HG02763 (cell line): Measurements from ENCODE around the gene ZCCHC14.

Source experiments
- ATAC-seq: cut with Tn5 transposase; IDR thresholded peaks from one replicate; pipeline ENCODE4 v1.9.1; 2021; ENCODE audit warnings: mild to moderate bottlenecking, moderate library complexity; ENCODE audit not compliant: unreplicated experiment

The ZCCHC14 gene

DNA sequence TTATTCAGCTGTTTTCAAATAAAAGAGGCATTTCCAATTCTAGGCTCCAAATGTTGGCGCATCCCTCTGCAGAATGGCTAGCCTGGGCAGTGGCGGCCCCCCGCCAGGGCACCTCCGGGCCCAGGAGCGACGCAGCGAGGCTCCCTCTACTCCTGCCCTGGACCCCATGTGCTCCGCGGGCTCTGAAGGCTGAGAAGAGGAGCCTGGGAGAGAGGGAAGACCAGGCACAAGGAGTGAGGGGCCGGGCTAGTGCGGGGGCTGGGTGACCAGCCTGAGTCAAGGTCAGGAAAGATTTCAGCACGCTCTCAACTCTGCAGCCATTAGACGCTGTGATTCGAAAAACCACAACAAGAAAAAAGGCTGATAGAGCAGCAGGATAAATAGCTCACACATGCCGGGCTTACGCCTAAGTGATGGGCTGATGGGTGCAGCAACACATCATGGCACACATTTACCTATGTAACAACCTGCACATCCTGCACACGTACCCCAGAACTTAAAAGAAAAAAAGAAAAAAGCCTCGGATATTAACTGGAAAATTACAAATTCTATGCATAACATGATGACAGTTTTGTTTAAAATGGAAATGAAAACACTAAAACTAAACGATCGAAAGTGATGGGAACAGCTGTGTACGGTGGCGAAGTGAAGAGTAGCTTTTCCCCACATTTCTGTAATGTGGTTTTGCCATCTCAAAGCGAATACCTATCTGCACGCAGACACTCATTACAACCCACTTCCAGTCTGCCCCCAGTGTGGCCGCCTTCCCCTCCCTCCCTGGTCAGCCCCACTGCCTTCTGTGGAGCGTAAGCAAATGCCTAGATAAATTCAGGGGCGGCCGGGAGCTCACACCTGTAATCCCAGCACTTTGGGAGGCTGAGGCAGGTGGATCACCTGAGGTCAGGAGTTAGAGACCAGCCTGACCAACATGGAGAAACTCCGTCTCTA lies 56.3 kb downstream of the ZCCHC14 start:
- ATAC-seq = no peak

DNA sequence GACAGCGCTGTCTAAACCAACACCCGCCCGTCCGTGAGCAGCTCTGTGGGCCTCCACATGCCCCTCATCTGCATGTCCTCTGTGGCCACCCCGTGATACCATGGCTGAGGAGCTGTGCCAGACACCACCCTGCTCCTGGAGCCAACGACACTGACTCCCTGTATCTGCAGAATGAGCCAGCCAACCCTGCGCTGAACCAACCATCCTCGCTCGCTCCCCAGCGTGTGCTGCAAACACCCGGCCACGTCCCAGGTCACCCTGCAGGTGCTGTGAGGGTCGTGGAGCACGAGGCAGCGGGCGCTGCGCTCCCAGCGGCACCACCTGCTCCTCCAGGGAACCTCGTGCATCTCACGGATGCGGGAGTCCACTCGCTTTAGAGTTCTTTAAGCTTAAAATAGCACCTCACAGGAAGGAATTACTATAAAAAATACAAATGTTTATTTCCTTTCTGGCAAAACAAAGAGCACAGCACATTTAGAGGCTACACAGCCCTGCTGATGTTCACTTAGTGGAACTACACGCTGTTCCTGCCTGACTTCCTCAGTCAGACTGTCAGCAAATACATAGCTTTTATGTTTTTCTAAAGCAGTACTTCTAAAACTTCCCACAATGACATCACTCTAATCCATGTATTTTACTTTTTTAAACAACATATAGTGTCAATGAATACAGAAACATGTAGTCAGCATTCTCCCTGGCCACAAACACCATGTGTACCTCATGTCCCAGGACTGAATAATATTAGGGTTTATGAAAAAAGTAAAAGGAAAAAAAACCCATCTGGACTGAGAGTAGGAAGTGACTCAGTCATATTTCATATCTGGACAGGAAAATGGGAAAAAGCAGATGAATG lies 57.2 kb downstream of the ZCCHC14 start:
- ATAC-seq = no peak

DNA sequence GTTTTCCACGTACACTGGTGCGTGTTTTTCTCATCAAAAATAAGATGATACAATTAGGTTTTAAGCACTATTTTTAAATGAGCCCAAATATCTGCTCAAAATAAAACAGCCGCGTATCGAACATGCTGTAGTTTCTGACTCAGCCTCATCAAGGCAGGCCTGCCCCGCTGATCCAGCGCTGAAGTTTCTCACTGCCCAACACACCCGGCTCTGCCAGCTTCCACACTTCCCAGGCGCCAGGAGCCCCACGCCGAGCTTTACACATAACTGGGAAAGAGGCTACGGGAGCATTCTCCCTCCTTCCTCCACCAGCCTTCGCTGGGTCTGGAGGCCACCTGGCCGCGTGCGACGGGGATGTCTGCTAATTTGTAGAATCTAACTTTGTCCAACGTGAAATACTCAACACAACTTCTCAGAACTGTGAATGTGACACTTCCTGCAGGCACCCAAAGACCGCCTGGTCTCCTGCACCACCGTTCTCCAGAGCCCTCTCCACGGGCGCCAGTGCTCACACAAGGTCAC lies 58.6 kb downstream of the ZCCHC14 start:
- ATAC-seq = no peak

DNA sequence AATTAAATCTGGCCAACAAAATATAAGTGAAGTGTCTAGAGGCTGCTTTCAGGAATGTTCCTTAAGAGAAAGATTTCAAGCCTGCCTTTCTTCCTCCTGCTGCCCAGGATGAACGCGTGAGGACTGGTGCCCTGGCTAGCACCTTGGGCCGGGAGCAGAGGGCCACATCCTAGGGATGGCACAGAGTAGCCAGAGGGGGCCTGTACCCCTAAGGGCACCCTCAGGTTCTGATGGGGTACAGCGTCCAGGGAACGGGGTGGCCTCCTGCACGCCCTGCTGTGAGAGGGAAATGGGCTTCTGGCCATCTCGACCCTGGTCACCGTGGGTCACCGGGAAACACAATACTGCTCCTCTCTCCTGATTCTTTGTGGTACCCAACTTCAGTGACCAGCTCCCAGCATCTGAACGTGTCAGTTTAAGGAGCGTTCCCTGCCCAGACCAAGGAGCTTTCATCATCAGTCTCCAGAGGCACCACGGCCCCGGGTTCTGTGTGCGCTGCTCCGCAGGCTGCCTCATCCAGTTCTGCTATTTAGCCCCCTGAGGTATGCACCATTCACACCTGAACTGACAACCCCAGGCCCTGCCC lies 60.4 kb downstream of the ZCCHC14 start:
- no peak for ATAC-seq

DNA sequence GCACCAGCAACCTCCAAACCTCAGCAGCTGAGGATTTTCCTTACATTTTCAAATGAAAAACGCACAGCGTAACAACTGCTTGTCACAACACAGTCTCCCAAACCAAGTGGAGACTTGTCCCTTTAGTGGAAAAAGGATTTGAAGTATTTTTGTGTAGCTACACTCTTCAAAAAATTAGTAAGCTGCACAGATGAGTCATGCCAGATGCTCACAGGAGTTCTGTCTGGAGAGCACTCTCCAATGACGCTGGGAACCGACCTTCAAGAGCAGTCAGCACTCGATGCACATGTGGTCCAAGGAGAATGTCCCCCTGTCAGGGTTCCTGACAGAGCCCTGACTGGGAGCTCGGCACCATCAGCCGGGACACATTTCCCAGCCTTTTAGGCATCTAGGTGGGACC lies 60.9 kb downstream of the ZCCHC14 start:
- no peak for ATAC-seq

DNA sequence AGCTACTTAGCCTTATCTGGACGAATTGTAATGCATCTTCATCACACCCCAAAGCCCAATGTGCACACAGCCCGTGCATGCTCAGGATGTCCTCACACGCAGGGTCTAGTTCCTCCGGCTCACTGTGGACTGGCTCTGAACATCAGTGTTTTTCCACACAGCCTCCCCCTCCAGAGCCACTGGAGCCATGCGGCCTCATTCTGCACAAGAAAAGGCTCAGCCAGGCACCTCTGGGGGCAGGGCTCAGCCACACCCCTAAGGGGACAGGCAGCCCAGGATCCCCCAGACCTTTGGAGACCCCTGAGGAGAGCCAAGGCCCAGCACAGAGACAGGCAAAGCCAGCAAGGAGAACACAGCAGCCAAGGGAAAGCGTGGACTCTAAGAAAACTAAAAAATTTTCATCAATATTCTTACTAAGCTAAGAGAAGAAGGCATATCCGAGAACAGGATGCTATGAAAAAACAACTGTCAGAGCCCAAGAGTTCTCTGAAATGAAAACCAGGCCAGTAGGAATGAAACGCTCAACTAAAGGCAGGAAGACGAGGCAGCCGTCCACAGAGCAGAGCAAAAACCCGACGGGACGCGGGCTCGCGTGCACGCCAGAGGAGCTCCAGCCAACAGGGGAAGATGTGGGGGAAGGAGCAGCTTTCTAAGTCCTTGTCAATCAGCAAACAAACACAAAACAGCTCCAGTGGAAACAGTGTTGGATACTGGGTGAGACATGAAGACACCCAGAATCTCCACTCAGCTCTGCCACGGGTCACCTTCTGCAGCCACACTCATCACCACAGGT lies 66.2 kb downstream of the ZCCHC14 start:
- no peak for ATAC-seq

DNA sequence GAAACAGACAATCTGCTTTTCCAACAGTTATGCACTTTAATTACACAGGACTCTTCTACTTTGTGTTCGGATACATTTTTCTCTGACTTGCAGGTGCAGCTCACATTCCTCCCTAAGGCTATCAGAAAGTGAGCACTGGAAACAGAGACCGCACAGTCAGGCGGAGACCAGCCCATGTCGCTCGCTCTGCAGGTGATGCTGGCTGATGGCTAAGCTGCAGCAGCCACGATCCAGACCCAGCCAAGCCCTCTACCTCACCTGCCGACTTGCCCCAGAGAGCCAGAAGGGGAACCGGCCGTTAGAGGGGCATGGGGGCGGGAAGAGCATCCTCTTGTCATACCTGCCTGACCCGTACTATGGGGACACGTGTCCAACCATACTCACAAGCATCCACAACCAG lies 66.9 kb downstream of the ZCCHC14 start:
- ATAC-seq = no peak

DNA sequence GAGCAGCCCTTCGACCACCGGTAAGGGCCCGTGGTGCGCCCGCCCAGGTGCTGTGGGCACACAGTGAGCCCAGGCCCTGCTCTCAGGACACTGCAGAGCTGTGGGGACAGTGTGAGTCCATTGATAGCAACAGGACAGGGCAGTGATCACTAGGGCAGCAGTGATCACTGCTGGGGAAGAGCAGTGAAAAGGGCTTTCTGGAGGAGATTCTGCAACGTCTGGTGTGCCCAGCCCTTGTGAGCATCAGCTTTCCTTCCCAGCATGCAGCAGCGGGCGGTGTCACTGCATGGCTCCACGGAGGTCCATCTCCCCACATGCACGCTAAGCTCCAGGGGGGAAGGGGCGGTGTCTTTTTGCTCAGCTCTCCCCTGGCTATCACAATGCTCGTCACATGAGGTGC lies 68.6 kb downstream of the ZCCHC14 start:
- no peak for ATAC-seq

DNA sequence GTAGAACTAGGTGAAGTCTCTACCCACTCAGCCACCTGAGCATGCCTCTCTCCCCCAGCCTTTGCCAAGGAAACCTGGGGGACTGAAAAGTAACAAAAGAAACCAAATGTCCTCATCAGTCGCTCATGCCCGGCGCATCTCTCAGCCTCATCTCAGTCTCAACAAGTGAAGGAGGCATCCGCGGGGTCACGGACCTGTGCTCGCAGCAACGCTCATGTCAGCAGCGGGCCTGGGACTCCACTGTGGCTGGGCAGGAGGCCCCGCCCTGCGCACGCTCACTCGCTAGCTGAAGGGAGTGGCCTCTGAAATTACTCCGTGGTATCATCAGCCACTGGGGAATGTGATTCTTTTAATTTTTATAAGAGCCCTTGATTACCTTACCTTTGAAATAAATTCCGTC lies 69.4 kb downstream of the ZCCHC14 start:
- no peak for ATAC-seq

DNA sequence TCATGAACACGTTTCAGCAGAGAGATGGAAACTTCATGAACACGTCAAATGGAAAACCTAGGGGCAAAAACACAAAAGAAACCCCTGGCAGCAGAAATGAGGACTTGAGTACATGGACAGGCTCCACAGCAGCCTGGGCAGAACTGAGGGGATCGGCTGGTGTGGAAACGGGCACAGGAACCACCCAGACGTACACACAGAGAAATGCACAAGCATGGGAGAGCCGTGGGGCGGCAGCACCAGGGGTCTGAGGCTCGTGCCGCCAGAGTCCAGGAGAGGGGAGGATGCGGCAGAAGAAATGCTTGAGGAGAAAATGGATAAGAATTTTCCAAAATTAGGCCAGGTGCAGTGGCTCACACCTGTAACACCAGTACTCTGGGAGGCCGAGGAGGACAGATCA lies 70.7 kb downstream of the ZCCHC14 start:
- no peak for ATAC-seq

DNA sequence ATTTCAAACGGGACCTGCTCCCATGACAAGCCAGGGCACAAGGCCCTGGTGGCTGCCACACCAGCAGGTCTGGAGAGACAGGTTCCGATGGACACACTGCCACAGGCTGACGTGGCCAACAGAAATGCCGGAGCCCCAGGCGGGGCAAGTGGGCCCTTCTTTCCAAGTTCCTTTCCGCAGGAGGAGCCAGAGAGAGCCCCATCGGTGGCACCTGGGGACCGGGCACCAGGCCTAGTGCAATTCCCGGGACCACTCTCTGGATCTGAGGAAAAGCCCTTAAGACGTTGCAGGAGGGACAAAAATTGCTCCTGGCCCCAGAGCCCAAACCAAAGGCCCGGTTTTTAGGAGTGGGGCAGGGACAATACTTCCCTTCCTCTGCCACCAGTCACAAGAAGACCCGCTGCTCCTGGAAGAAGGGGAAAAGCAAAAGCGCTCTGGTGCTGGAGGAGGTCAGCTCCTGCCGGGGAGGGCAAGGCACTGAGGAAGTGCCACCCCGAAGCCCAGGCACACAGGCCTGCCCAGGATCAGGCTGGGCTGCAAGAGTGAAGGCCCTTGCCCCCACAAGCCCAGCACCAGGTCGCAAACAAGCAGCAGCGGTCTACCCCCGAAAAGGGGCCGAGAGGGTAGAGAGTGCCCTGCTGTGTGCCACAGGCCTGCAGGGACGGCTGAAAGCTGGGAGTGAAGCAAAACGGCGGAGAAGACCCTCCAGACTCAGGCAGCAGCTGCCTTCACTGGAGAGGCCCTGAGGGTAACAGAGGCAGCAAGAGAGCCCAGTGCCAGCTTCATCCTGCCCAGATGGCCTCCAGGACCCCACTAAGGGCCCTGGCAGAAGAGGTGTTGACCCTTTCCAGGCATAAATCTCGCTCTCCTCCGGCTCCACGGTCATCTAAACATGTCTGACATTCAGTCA lies 71.6 kb downstream of the ZCCHC14 start:
- no peak for ATAC-seq

DNA sequence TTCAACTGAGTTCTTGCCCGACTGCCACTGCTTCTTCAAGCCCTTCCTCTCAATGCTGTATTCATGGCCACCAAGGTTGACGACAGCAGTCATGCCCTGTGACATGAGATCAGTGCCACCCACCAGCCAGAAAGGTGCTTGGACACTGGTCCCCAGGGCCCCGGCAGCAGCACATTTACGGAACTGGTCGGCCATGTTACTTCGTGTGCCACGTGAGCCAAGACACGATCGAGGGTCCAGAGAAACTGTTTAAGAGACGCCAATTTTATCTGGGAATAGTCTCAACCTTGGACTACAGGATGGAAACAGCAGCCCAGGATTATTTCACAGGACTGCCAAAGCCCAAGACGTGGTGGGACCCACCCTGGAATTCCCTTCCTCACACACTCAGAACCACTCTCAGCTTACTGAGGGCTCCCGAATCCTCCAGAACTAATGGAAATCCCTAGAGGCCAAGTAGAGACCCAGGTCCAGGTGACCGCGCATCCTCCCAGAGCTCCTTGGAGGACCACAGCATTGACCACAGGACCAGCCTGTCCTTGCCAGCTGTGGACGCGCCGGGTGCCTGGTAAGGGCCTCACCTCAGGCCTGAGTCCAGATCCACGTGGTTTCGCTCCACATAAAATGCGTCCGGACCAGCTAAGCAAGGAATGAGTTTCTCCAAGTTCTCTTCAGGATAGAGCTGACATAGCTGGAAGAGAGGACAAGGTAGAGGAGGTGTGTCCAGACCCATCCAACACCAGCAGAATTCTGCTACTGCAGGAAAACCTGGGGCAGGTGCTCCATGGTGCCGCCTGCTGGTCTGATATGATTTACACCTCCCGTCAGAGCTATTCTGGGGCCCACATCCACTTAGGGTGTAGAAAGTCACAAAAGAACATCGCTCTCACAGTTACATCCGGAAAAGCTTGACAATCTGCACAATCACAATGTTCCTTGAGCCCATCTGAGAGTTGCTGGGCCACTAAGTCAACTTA lies 72.5 kb downstream of the ZCCHC14 start:
- no peak for ATAC-seq

DNA sequence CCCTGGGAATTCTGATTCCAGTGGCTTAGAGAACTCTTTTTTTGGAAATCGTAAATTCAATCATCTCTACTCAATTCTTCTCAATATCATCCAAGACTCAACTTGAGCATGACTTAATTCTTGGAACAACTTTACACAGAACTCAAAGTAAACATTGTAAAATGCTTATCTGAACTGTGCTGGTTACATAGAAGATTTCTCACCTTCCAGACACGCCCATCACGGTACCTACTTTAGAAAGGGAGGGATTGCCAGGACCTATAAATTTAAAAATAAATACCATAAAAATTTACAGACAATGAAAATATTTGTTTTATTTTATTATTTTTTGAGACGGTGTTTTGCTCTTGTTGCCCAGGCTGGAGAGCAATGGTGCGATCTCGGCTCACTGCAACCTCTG lies 74.2 kb downstream of the ZCCHC14 start:
- no peak for ATAC-seq

DNA sequence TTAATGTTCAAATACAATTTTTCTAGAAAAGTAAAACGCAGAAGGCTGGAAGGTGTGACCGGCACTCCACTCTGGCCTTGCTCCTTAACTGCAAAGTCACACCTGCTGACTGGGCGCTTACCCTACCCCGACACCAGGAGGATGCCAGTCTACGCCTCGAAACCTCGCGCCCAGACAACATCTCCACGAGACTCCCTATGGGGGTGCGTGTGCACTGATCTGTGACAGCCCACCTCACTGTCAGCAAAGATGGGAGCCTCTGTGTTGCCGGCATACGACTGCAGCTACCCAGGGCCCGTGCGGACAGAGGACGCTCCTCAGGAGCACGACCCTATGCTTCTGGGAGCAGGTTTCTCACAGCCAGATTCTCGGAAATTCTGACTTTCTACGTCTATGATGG lies 74.6 kb downstream of the ZCCHC14 start:
- no peak for ATAC-seq

DNA sequence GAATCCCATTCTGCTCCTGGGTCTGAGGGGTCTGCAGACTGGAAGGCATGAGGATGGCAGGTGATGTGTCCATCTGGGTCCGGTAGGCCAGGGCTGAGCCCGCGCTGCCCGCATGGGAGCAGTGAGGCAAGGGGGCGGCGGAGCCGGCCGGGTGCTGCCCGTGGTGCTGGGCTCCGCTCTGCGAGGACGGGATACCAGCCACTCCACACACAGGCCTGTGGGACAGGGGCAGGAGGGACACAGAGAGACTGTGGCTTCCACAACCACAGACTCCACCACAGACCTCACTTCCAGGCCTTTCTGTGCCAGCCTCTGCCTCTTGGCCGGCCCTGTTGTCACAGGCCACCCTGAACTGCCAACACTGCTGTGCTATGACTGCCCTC lies 75.3 kb downstream of the ZCCHC14 start:
- ATAC-seq = no peak

DNA sequence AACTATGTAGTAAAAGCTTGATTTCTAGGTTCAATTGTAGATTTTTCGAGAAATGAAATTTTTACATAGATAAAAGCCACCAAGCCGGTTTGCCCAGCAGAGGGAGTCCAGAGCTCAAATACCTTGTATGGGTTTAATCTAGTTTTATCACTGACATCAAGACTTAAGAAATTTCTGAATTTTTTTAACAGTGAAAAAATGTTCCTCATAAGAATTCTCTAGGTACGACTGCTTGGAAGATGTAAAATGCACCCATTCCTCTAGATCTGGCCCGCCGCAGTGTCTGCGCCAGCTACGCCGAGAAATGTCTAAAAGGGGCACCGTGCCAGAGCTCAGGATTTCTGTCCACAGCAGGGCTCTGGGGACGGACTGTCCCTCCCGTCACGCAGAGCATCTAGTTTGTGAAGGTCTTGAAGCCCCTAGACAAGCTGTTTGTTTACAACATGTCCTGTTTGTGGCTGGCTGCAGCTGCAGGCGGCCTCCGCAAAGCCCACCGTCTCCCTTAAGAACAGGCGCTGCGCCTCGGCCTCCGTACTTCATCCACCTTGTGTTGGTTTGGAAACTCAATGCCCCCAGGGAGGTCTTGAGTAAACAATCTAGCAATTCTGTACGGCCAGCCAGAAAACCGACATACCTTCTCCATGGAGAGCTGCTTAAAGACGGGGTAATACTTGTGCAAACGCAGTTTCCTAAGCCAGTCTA lies 75.8 kb downstream of the ZCCHC14 start:
- no peak for ATAC-seq

DNA sequence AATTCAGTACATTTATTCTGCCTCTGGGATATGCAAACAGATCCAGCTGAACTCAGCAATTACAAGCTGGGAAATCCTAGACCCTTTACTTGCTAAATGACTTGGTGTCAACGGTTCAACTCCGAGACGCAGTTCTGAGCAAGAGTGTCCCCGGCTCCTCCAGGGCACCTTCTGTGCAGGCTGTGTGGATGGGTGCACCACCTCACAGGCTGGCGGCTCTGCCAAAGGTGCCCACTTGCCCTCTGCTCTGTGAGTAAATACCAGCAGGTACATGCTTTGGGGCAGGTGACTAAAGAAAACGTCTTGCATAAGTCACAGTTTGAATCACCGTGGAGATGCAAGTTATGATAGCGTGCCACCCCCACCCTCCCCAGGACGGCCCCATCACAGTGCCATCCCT lies 77.4 kb downstream of the ZCCHC14 start:
- no peak for ATAC-seq

DNA sequence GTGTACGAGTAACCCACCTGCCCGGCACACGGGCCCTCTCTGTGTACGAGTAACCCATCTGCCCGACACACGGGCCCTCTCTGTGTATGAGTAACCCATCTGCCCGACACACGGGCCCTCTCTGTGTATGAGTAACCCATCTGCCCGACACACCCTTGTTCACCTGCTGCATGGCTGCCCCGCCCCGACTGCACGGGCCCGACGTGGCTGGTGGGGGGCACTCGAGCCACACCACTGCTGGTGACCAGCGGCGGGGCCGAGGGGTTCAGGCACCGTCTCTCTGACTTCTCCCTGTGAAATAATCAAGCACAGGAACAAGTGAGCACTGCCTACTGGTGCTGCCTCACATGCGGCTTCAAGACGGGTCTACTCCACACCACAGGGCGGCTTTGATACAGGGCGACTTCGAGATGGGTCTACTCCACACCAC lies 78.6 kb downstream of the ZCCHC14 start:
- no peak for ATAC-seq
